ENCODE data around the gene SPATA17.

DNA sequence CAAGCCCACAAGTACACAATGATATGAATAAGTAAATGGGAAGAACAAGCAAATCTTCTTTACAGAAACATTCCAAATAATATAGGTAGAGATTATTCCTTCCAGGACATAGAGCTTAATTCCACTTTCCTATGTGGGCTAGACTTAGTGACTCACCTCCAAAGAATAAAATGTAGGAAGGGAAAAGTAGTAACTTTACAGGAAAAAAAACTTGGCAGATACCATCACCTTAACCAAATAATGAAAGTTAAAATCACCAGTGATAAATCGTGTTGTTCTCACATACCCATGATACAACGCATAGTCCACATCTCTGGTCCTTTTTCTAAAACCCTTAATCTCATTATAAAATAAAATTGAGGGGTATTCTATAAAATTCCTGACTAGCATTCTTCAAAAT, 260.8 kb downstream of the SPATA17 start:
- TF ChIP-seq, protein P1, sequence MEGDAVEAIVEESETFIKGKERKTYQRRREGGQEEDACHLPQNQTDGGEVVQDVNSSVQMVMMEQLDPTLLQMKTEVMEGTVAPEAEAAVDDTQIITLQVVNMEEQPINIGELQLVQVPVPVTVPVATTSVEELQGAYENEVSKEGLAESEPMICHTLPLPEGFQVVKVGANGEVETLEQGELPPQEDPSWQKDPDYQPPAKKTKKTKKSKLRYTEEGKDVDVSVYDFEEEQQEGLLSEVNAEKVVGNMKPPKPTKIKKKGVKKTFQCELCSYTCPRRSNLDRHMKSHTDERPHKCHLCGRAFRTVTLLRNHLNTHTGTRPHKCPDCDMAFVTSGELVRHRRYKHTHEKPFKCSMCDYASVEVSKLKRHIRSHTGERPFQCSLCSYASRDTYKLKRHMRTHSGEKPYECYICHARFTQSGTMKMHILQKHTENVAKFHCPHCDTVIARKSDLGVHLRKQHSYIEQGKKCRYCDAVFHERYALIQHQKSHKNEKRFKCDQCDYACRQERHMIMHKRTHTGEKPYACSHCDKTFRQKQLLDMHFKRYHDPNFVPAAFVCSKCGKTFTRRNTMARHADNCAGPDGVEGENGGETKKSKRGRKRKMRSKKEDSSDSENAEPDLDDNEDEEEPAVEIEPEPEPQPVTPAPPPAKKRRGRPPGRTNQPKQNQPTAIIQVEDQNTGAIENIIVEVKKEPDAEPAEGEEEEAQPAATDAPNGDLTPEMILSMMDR (IDR thresholded peaks at IDR 0.05), result no peak
- TF ChIP-seq POLR2A (IDR thresholded peaks at IDR 0.05) (no peak), EP300 (IDR thresholded peaks at IDR 0.05) (no peak)
